Liver (tissue), 9 donors: ENCODE measurements around the gene BRD8. TPM values are rescaled to one million over a fixed set of nuclear protein-coding genes. Genes with fewer than 3 reads are reported as not detected.

ENCODE experiments used
- DNase-seq: peaks from one replicate; pipeline ENCODE4 v3.0.0-alpha.2; 2017; ENCODE audit warnings: low spot score
- H3K27ac ChIP-seq, 2 donors: one replicate each; pipeline ENCODE4 v1.7.0; 2013; ENCODE audit warnings: inconsistent platforms in 2 of 2, low read length in 2 of 2, control low read depth in 1 of 2, low read depth in 1 of 2, mild to moderate bottlenecking in 1 of 2
- H3K27me3 ChIP-seq, 4 donors: one replicate each; pipeline versions ENCODE4 v1.6.1 to v1.7.0; 2013; ENCODE audit warnings: low read length in 3 of 4, inconsistent platforms in 1 of 4, mild to moderate bottlenecking in 1 of 4, moderate library complexity in 1 of 4; ENCODE audit not compliant: control insufficient read depth in 4 of 4, insufficient read depth in 4 of 4
- H3K36me3 ChIP-seq, 4 donors: one replicate each; pipeline versions ENCODE4 v1.6.1 to v1.7.0; 2013; ENCODE audit warnings: low read length in 3 of 4, mild to moderate bottlenecking in 3 of 4, low read depth in 1 of 4, moderate library complexity in 1 of 4; ENCODE audit not compliant: control insufficient read depth in 4 of 4, insufficient read depth in 3 of 4
- H3K4me1 ChIP-seq, 4 donors: one replicate each; pipeline versions ENCODE4 v1.6.1 to v1.7.0; 2013; ENCODE audit warnings: low read length in 3 of 4, mild to moderate bottlenecking in 3 of 4, moderate library complexity in 1 of 4; ENCODE audit not compliant: control insufficient read depth in 4 of 4, insufficient read depth in 4 of 4
- H3K4me3 ChIP-seq, 3 donors: one replicate each; pipeline versions ENCODE4 v1.6.1 to v1.7.0; 2013; ENCODE audit warnings: low read length in 3 of 3, control low read depth in 1 of 3, low read depth in 1 of 3, mild to moderate bottlenecking in 1 of 3
- H3K9ac ChIP-seq, 2 donors: one replicate each; pipeline ENCODE4 v1.7.0; 2013; ENCODE audit warnings: low read length in 2 of 2, mild to moderate bottlenecking in 2 of 2, moderate library complexity in 2 of 2, control low read depth in 1 of 2, low read depth in 1 of 2
- H3K9me3 ChIP-seq, 4 donors: one replicate each; pipeline versions ENCODE4 v1.6.1 to v1.7.0; 2013; ENCODE audit warnings: low read length in 3 of 4; ENCODE audit not compliant: control insufficient read depth in 4 of 4
- ATF3 ChIP-seq: IDR thresholded peaks from 2 replicates; pipeline ENCODE4 v1.6.1; 2016; ENCODE audit warnings: antibody characterized with exemption
- CTCF ChIP-seq: fragments of 150-350 bp; IDR thresholded peaks from 2 replicates; pipeline ENCODE4 v1.5.1; 2017; ENCODE audit warnings: improper control_type of control experiment, low read depth, low read length; ENCODE audit not compliant: missing input control
- EGR1 ChIP-seq, 2 donors: IDR thresholded peaks; 2 replicates each; pipeline ENCODE4 v1.6.1; 2016 to 2018; ENCODE audit warnings: antibody characterized with exemption in 2 of 2, low read depth in 2 of 2
- FOXA1 ChIP-seq: IDR thresholded peaks from 2 replicates; pipeline ENCODE4 v1.6.1; 2016; ENCODE audit warnings: antibody characterized with exemption
- FOXA2 ChIP-seq: IDR thresholded peaks from 2 replicates; pipeline ENCODE4 v1.6.1; 2016; ENCODE audit warnings: antibody characterized with exemption
- GABPA ChIP-seq, 2 donors: IDR thresholded peaks in 1 of 2; conservative IDR thresholded peaks in 1 of 2; 2 replicates each; pipeline ENCODE4 v1.6.1; 2016; ENCODE audit warnings: antibody characterized with exemption in 2 of 2, mild to moderate bottlenecking in 1 of 2, moderate library complexity in 1 of 2
- HNF4A ChIP-seq, 2 donors: conservative IDR thresholded peaks; 2 replicates each; pipeline ENCODE4 v1.6.1; 2016; ENCODE audit warnings: antibody characterized with exemption in 2 of 2, mild to moderate bottlenecking in 2 of 2
- HNF4G ChIP-seq: IDR thresholded peaks from 2 replicates; pipeline ENCODE4 v1.6.1; 2016; ENCODE audit warnings: antibody characterized with exemption
- JUND ChIP-seq, 2 donors: IDR thresholded peaks; 2 replicates each; pipeline ENCODE4 v1.6.1; 2016; ENCODE audit warnings: antibody characterized with exemption in 2 of 2
- MAX ChIP-seq: IDR thresholded peaks from 2 replicates; pipeline ENCODE4 v1.6.1; 2016; ENCODE audit warnings: antibody characterized with exemption
- NR2F2 ChIP-seq: IDR thresholded peaks from 2 replicates; pipeline ENCODE4 v1.6.1; 2016; ENCODE audit warnings: antibody characterized with exemption
- RAD21 ChIP-seq, 2 donors: IDR thresholded peaks; 2 replicates each; pipeline ENCODE4 v1.6.1; 2016; ENCODE audit warnings: antibody characterized with exemption in 2 of 2, mild to moderate bottlenecking in 2 of 2
- REST ChIP-seq: IDR thresholded peaks from 2 replicates; pipeline ENCODE4 v1.6.1; 2016; ENCODE audit warnings: antibody characterized with exemption, mild to moderate bottlenecking
- RXRA ChIP-seq, 2 donors: IDR thresholded peaks; 2 replicates each; pipeline ENCODE4 v1.6.1; 2017 to 2018; ENCODE audit warnings: antibody characterized with exemption in 2 of 2, mild to moderate bottlenecking in 1 of 2
- SP1 ChIP-seq: IDR thresholded peaks from 2 replicates; pipeline ENCODE4 v1.6.1; 2018; ENCODE audit warnings: antibody characterized with exemption, mild to moderate bottlenecking
- TAF1 ChIP-seq: conservative IDR thresholded peaks from 2 replicates; pipeline ENCODE4 v1.6.1; 2016; ENCODE audit warnings: antibody characterized with exemption, mild to moderate bottlenecking
- YY1 ChIP-seq: IDR thresholded peaks from 2 replicates; pipeline ENCODE4 v1.6.1; 2016; ENCODE audit warnings: antibody characterized with exemption, mild to moderate bottlenecking
- ZBTB33 ChIP-seq: IDR thresholded peaks from 2 replicates; pipeline ENCODE4 v1.6.1; 2016; ENCODE audit warnings: antibody characterized with exemption
- WGBS: extraction: QIAGEN DNeasy Blood & Tissue Kit; methylation state at CpG from one replicate; pipeline ENCODE4 v1.1.7; 2013; 5-methylcytosine and 5-hydroxymethylcytosine counted together
- polyA plus RNA-seq, 2 donors: library from polyadenylated mRNA; stranded (reverse) in 1 of 2; unstranded in 1 of 2; fragments of 200-250 nt in 1 of 2; fragments of >200 nt in 1 of 2; fragmentation: Nextera tagmentation in 1 of 2; extraction: Ambion mirVana in 1 of 2; gene quantifications; one replicate each; pipeline versions ENCODE4 v1.2.1 to v1.2.3, GENCODE V29; 2013 to 2015
- total RNA-seq, 2 donors: library from RNA; depleted of rRNA; stranded (reverse); fragments of >200 nt; gene quantifications; one replicate each; pipeline ENCODE4 v1.2.3, GENCODE V29; 2014
- donor health status: healthy.
- donor health status: healthy.
- donor health status: healthy.
- donor health status: healthy.
- donor health status: healthy.

The BRD8 gene
- total and polyA plus RNA-seq, 4 donors = 14.8 to 34.5 (median 29.6) TPM

GRCh38 chr5:138188626-138189025 is 10.2 kb upstream of the BRD8 start:
- Histone ChIP-seq H3K4me3 (no peak overlapping the region), H3K9me3 (no peaks in the 10 kb centered on the region), H3K9ac (no peak overlapping the region), H3K27ac (no peak overlapping the region), H3K27me3 (no peaks in the 10 kb centered on the region), H3K4me1 (no peaks in the 10 kb centered on the region), H3K36me3 (peaks cover 9 to 72% (median 48%) of the 10 kb centered on the region in 4 donors)
- no peak for DNase-seq
- WGBS = 96% methylated on average over 3 of the region's 3 CpGs
- no peak for TF ChIP-seq HNF4G

GRCh38 chr5:138186002-138186447 is 7.6 kb upstream of the BRD8 start:
- Histone ChIP-seq H3K9me3 (no peaks in the 10 kb centered on the region), H3K27me3 (no peaks in the 10 kb centered on the region), H3K36me3 (peaks cover 9 to 52% (median 34%) of the 10 kb centered on the region in 4 donors), H3K27ac (no peak overlapping the region), H3K4me1 (no peaks in the 10 kb centered on the region), H3K9ac (no peak overlapping the region), H3K4me3 (no peak overlapping the region)
- no peak for TF ChIP-seq SP1
- TF ChIP-seq JUND (IDR thresholded peaks at IDR 0.05) = no peak
- TF ChIP-seq HNF4G = no peak
- no peak for TF ChIP-seq EGR1 (IDR thresholded peaks at IDR 0.05; ENCODE audit: low read depth in 2 of 2)
- TF ChIP-seq ATF3 = no peak
- DNase-seq = no peak
- WGBS = 94% methylated on average over 2 of the region's 2 CpGs

GRCh38 chr5:138182808-138183207 is 4.4 kb upstream of the BRD8 start:
- no peak for DNase-seq
- no peak overlapping the region for H3K9ac ChIP-seq
- H3K27me3 ChIP-seq = no peaks in the 10 kb centered on the region
- TF ChIP-seq EGR1 (IDR thresholded peaks at IDR 0.05; ENCODE audit: low read depth in 2 of 2) = no peak
- TF ChIP-seq MAX = no peak
- no peak for TF ChIP-seq GABPA (IDR thresholded peaks at IDR 0.05 in 1 of 2, conservative IDR thresholded peaks at IDR 0.05 in 1 of 2)
- TF ChIP-seq HNF4A (conservative IDR thresholded peaks at IDR 0.05) = no peak
- no peak for TF ChIP-seq REST
- no peak for TF ChIP-seq RAD21 (IDR thresholded peaks at IDR 0.05)
- TF ChIP-seq NR2F2 = no peak
- no peak for TF ChIP-seq JUND (IDR thresholded peaks at IDR 0.05)
- TF ChIP-seq RXRA (IDR thresholded peaks at IDR 0.05) = no peak
- no peak for TF ChIP-seq FOXA1
- TF ChIP-seq HNF4G = no peak
- TF ChIP-seq ZBTB33 = no peak
- TF ChIP-seq TAF1 = no peak
- TF ChIP-seq FOXA2 = no peak
- no peak for TF ChIP-seq CTCF
- no peak for TF ChIP-seq YY1
- no peak for TF ChIP-seq SP1
- no peak for TF ChIP-seq ATF3
- peaks cover 3 to 27% (median 14%) of the 10 kb centered on the region in 4 donors for H3K36me3 ChIP-seq
- H3K9me3 ChIP-seq = no peaks in the 10 kb centered on the region
- 96% methylated on average over 6 of the region's 6 CpGs for WGBS
- H3K4me3 ChIP-seq = no peak overlapping the region
- no peak overlapping the region for H3K27ac ChIP-seq
- H3K4me1 ChIP-seq = peaks cover 0 to 8% (median 7%) of the 10 kb centered on the region in 4 donors
